ENCODE results near the gene ITPR2.

DNA sequence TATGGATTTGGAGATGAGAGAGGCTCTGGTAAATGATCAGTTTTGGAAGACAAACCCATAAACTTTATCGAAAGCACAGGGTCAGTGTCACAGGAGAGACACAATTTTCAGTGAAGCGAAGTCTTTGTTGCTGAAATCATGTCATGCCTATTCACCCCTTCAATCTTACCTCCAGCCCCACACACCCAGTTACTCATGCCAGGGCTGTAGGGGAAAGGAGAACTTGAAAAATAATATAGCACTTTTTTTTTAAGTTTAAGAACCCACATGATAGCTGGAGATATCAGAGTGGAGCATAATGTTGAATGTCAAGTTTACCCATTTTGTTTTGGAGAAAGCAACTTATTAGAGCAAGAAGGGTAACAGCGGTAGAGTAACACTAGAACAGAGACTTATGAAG, 530.2 kb downstream of the ITPR2 start:
- TF ChIP-seq CTCF (IDR thresholded peaks at IDR 0.05), result no peak
- TF ChIP-seq POLR2A (IDR thresholded peaks at IDR 0.05), result no peak

All from adrenal gland (tissue), 5 donors.